HepG2 (cell line): ENCODE results near the gene LRRTM3.

Experiments used
- IRF9 ChIP-seq: sonication (generic); formaldehyde crosslinking; IDR thresholded peaks from 2 replicates; pipeline ENCODE4 v1.8.0; 2022; ENCODE audit warnings: missing genetic modification reagents, mild to moderate bottlenecking, borderline replicate concordance
- NFKB2 ChIP-seq: sonication (generic); formaldehyde crosslinking; IDR thresholded peaks from 2 replicates; pipeline ENCODE4 v1.4.0; 2020; ENCODE audit warnings: missing genetic modification reagents, borderline replicate concordance
- TF ChIP-seq, protein P1 (sequence below): sonication (generic); formaldehyde crosslinking; IDR thresholded peaks from 2 replicates; pipeline ENCODE4 v1.4.0; 2020; ENCODE audit warnings: mild to moderate bottlenecking, missing genetic modification reagents

DNA sequence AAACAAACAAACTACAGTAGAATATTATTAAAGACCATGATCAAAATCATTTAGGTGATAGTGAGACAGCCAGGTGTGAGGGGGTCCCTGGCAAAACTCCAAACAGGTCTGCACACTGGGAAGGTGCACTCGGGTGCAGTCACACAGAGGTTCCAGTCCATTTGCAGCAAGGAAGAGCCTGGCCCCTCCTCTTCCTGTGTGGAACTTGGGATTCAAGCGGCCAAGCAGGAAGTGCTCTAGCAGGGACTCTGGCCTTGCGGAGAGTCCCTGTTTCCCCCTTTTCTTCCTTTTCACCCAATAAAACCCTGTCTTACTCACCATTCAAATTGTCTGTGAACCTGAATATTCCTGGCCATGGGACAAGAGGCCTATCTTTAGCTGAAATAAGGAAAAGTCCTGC is 181.8 kb downstream of the LRRTM3 start:
- TF ChIP-seq NFKB2 (CRISPR knock-in tag) (no peak), IRF9 (CRISPR knock-in tag) (no peak)
- TF ChIP-seq, protein P1, sequence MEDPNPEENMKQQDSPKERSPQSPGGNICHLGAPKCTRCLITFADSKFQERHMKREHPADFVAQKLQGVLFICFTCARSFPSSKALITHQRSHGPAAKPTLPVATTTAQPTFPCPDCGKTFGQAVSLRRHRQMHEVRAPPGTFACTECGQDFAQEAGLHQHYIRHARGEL, result no peak
